GM10847 (cell line): ENCODE measurements around the gene EZR.

Experiments used
- POLR2A ChIP-seq: IDR thresholded peaks from 2 replicates; pipeline ENCODE4 v1.6.1; 2011; ENCODE audit not compliant: insufficient read length; ENCODE audit errors: extremely low read depth

The EZR gene

GRCh38 chr6:158812611-158813010 is 6.6 kb downstream of the EZR start:
- no peak for TF ChIP-seq POLR2A

- no peak for TF ChIP-seq POLR2A
These were observed 8.7 kb downstream of the EZR start for GRCh38 chr6:158810155-158811095.

- TF ChIP-seq POLR2A: no peak
These were observed 10.1 kb downstream of the EZR start for GRCh38 chr6:158808941-158809678.

- TF ChIP-seq POLR2A: no peak
These were observed 10.7 kb downstream of the EZR start for GRCh38 chr6:158808442-158808833.

GRCh38 chr6:158807515-158808441 is 11.4 kb downstream of the EZR start:
- TF ChIP-seq POLR2A: no peak

DNA sequence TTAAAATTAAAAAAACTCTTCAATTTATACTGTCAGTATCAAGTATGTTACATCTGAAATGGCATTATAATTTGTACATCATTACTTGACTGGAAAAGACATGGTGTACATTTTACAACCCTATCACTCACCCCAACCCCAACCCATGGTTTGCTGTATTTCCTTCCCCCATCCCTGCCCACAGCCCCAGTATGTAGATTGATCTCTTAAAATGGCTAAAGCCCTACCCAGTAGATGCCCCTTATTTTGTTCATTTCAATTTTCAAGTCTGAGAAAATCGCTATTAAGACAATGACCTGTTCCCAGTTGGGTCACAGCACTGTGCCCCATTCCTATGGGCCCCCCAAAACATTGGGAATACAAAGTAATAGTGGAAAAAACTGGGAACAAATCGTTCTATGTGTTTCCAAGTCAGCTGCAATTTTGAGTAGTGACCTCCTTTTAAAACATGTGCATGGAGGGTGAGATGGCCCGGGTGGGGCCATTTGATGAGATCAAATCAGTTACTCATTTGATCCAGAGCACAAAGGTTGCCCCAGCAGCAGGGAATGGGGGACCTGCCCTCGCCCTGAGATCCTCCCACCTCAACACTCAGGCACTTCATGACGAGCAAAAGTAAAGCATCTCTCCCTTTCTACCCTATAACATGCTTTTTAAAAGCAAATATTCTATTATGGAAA is 13.3 kb downstream of the EZR start:
- no peak for TF ChIP-seq POLR2A

DNA sequence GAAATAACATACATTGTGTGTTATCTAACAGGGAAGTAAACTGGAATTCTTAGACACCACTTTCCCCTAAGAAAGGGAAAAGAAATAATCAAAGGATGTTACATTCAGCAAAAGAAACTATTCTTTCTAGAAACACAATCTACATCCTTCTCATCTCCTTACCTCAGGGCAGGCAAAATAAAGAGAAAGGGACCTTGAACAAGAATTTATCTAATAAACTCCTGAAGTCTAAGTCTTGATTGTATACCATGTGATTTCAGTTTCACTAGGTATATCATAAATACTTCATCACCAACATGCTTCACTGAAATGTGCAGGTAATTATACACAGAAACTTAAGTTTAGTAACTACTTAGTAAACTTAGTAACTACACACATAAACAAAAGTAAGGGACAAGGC is 15.0 kb downstream of the EZR start:
- no peak for TF ChIP-seq POLR2A

GRCh38 chr6:158803733-158804143 is 15.4 kb downstream of the EZR start:
- TF ChIP-seq POLR2A: no peak

DNA sequence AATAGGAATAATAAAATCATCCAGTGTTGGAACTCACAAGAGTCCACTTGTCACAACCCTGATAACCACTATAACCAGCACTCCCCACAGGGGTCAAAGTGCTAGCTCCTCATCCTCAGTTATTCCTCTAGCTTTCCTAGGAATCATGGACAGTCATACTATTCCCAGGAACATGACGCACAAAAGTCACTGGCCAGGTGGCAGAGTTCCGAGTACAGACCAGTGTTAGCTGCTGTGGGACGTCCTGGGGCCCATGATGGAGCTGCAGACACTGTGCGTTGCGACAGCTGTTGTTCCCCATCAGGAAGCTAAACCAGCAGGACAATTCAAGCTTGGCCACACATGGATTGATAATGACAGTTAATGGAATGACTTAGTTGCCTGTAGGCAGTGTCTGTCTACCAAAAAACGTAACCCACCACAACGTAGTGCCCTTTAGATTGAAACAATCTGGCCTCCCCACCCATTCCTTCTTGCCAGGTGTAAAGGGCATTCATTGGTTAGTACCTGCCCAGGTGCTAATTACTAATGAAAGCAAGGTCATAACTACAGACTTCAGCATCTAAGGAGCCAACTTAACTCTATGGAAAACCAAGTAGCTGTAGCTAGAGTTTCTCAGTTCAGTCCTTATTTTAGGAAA is 17.4 kb downstream of the EZR start:
- no peak for TF ChIP-seq POLR2A

GRCh38 chr6:158799051-158799792 is 19.9 kb downstream of the EZR start:
- no peak for TF ChIP-seq POLR2A

DNA sequence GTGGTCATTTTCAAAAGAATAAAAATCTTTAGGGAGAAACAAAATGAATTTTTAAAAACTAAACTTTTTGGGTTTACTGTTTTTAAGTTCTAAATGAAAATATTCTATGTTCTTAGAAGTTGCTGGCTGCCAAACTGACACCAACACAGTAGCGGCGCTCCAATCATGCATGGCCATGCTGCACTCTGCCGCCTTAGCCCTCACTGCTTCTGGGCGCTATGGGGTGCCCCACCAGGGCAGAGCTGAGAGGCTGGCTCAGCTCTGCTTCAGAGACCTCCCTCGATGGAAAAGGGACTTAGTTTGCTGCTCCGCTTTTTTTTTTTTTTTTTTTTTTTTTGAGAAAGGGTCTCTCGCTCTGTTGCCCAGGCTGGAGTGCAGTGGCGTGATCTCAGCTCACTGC is 20.9 kb downstream of the EZR start:
- TF ChIP-seq POLR2A: no peak

GRCh38 chr6:158797331-158798310 is 21.5 kb downstream of the EZR start:
- TF ChIP-seq POLR2A: no peak
